AG04449 (cell line): ENCODE measurements around the gene VAT1L.
"Not testable (repeated sequence)": the region's sequence is repeated elsewhere in the genome, so short reads cannot be mapped to it uniquely, and the experiment has no call there.

Source experiments
- CTCF ChIA-PET: fragments of 350-600 bp; formaldehyde crosslinking; extraction: SDS; loops from one replicate; lab custom pipeline; 2021; ENCODE audit warnings: antibody characterized with exemption; lab: Yijun Ruan, JAX
- POLR2A ChIA-PET: fragments of 400-600, 350-600 bp; formaldehyde crosslinking; extraction: SDS; loops from one replicate; lab custom pipeline; 2020; ENCODE audit warnings: antibody characterized with exemption, inconsistent platforms; lab: Yijun Ruan, JAX
- DNase-seq: peaks from one replicate; pipeline ENCODE4 v3.0.0-alpha.2; 2010; ENCODE audit warnings: low read depth, low spot score
- H3K4me3 ChIP-seq: 2 replicates; pipeline ENCODE4 v1.5.1; 2011; ENCODE audit warnings: low read depth, mild to moderate bottlenecking, control low read depth, low read length
- TF ChIP-seq, protein P1 (sequence below): IDR thresholded peaks from one replicate; pipeline ENCODE4 v1.5.1; 2011; ENCODE audit warnings: mild to moderate bottlenecking, moderate library complexity, low read length, control low read depth, inconsistent platforms; ENCODE audit not compliant: insufficient read depth; ENCODE audit errors: missing control alignments

Gene VAT1L

DNA sequence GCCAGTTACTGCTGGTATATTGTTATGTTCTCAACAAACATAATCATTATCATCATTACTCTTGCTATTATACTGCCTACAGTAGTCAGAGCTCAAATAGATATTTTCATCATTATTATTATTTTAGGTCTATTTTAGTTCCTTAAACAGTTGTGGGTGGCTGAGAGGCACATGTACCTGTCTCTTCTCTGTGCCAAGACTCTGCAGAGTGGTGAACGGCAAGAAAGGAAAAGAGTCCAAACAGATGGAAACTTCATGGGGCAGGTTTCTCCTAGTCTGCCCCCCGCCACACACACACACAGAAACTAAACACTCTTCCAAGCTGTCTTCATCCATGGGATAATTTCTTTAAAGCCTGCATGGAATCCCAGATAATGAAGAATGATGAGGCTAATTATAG lies 156.3 kb downstream of the VAT1L start:
- ChIA-PET CTCF (interaction anchor here (1.2 to 1.7 kb wide), 3 partner anchors 23 to 269 kb away, joined by 3 to 7 read pairs (median 3); no protein-coding TSS in a partner anchor), POLR2A (no interaction called here)
- TF ChIP-seq, protein P1, sequence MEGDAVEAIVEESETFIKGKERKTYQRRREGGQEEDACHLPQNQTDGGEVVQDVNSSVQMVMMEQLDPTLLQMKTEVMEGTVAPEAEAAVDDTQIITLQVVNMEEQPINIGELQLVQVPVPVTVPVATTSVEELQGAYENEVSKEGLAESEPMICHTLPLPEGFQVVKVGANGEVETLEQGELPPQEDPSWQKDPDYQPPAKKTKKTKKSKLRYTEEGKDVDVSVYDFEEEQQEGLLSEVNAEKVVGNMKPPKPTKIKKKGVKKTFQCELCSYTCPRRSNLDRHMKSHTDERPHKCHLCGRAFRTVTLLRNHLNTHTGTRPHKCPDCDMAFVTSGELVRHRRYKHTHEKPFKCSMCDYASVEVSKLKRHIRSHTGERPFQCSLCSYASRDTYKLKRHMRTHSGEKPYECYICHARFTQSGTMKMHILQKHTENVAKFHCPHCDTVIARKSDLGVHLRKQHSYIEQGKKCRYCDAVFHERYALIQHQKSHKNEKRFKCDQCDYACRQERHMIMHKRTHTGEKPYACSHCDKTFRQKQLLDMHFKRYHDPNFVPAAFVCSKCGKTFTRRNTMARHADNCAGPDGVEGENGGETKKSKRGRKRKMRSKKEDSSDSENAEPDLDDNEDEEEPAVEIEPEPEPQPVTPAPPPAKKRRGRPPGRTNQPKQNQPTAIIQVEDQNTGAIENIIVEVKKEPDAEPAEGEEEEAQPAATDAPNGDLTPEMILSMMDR: no peak
- H3K4me3 ChIP-seq: no peak overlapping the region
- no peak for DNase-seq

DNA sequence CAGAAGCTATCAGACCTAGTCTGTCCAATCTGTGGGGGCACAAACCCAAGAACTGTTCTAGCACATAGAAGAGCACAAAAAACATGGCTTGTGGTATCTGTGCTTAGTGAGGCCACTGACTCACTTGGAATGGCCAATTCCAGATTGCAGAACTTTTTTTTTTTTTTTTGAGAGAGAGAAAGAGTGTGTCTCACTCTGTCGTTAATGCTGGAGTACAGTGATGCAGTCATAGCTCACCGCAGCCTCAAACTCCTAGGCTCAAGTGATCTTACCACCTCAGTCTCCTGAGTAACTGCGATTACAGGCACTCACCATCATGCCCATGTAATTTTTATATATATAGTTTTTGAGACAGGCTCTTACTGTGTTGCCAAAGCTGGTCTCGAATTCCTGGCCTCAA lies 156.8 kb downstream of the VAT1L start:
- CTCF ChIA-PET: interaction anchor here (1.1 to 1.7 kb wide), 4 partner anchors 23 to 269 kb away, joined by 3 to 7 read pairs (median 3); no protein-coding TSS in a partner anchor
- POLR2A ChIA-PET: no interaction called here
- no peak overlapping the region for H3K4me3 ChIP-seq
- DNase-seq: no peak
- TF ChIP-seq, protein P1: no peak

DNA sequence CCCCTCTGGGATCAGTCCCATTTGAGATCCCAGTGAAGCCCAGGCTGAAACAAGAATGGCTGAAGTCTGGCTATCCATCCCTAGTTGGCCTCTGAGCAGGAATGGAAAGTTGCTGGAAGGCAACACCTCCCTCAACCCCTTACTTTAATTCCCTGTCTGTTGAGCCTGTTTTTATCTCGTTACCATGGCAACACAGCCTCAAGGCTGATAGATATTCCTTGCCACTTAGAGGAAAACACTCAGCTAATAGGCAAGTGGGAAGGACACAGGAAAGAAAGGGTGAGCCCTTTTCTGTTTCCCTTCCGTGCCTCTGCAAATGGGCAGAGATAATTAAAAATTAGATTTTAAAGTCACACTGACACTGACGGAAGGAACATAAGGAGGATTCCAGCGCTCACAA lies 158.5 kb downstream of the VAT1L start:
- TF ChIP-seq, protein P1: no peak
- DNase-seq: no peak
- POLR2A ChIA-PET: no interaction called here
- CTCF ChIA-PET: no interaction called here
- no peak overlapping the region for H3K4me3 ChIP-seq

DNA sequence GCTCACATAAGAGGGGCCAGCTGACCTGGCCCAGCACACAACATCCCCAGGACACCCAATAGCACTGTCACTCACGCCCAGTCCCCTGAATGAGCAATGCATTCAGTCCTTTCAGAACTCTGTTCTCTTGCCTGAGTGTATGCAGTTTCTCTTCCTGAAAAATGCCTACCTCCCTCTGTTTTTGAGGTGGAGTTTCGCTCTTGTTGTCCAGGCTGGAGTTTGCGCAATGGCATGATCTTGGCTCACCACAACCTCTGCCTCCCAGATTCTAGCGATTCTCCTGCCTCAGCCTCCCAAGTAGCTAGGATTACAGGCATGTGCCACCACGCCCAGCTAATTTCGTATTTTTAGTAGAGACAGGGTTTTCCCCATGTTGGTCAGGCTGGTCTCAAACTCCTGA lies 159.2 kb downstream of the VAT1L start:
- CTCF ChIA-PET: interaction anchor here (0.9 kb wide), 1 partner anchor 11 kb away, joined by 4 read pairs; no protein-coding TSS in a partner anchor
- POLR2A ChIA-PET, H3K4me3 ChIP-seq, DNase-seq: not testable (repeated sequence)

DNA sequence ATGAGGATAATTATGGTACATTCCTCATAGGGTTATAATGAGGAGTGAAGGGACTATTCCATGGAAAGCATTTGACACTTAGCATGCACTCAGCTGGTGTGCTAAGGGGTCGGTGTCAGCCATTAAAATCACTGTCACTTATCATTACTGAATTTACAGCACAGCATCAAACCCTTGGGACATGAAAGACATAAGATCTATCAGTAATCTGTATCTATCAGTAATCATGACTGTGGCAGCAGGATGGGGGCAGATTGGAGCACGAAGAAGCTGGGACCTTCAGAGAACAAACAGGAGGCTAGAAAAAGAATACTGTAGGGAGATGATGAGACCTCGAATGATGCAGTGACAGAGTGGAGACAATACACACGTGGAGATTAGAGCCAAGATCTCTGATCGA lies 160.5 kb downstream of the VAT1L start:
- TF ChIP-seq, protein P1: no peak
- POLR2A ChIA-PET: no interaction called here
- H3K4me3 ChIP-seq: no peak overlapping the region
- DNase-seq: no peak
- CTCF ChIA-PET: interaction anchor here (0.7 to 1.4 kb wide), 3 partner anchors 9 to 272 kb away, joined by 3 read pairs; no protein-coding TSS in a partner anchor

DNA sequence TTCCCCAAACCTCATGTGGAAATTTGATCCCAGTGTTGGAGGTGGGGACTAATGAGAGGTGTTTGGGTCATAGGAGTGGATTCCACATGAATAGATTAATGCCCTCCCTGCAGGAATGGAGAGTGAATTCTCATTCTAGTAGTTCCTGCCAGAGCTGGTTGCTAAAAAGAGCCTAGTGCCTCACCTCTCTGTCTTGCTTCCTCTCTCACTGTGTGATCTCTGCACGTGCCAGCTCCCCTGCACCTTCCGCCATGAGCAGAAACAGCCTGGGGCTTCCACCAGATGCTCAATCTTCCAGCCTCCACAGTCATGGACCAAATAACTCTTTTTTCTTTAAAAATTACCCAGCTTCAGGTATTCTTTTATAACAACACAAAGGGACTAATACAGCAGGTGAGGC lies 161.1 kb downstream of the VAT1L start:
- ChIA-PET CTCF (interaction anchor here (1.2 to 2.2 kb wide), 2 partner anchors 18 to 272 kb away, joined by 3 to 6 read pairs; no protein-coding TSS in a partner anchor), POLR2A (no interaction called here)

More for the DNA sequence above, 161.1 kb downstream of the VAT1L start:
- DNase-seq: no peak
- TF ChIP-seq, protein P1: no peak
- H3K4me3 ChIP-seq: no peak overlapping the region
